Fibroblast of mammary gland (primary cell): ENCODE data around the gene GTF2IRD1.

Source experiments
- DNase-seq: peaks from one replicate; pipeline ENCODE4 v3.0.0-alpha.2; 2010; ENCODE audit warnings: low read depth
- H3K4me3 ChIP-seq: 2 replicates; pipeline ENCODE4 v1.5.1; 2011; ENCODE audit warnings: low read depth, mild to moderate bottlenecking, low read length, moderate library complexity; ENCODE audit not compliant: control insufficient read depth
- CTCF ChIP-seq: conservative IDR thresholded peaks from 2 replicates; pipeline ENCODE4 v1.5.1; 2011; ENCODE audit warnings: low read depth, low read length, inconsistent platforms; ENCODE audit not compliant: control insufficient read depth, insufficient read depth

Gene GTF2IRD1

GRCh38 chr7:74584160-74584954 lies 130.7 kb downstream of the GTF2IRD1 start:
- H3K4me3 ChIP-seq = no peak overlapping the region
- no peak for TF ChIP-seq CTCF
- DNase-seq = no peak

DNA sequence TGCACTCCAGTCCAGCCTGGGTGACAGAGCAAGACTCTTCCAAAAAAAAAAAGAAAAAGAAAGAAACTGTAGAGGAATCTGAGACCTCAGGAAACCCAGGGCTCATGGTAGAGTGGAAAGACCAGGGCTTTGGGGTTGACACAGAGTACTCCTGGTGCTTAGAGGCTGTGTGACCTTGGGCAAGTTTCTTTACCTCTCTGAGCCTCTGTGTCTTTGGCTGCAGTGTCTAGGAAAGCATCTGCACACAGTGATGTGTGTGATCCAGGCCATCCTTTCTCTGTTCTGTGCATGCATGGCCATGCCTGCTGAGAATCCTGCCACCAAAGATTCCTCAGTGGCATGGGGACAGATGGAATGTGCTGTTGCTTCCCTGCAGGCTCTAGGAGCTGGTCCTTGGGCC lies 132.1 kb downstream of the GTF2IRD1 start:
- TF ChIP-seq CTCF = no peak
- DNase-seq = no peak
- no peak overlapping the region for H3K4me3 ChIP-seq

- H3K4me3 ChIP-seq = no peak overlapping the region
- no peak for TF ChIP-seq CTCF
- peak; percentile 25 for DNase-seq
Measured at GRCh38 chr7:74586258-74587175, 132.8 kb downstream of the GTF2IRD1 start.

DNA sequence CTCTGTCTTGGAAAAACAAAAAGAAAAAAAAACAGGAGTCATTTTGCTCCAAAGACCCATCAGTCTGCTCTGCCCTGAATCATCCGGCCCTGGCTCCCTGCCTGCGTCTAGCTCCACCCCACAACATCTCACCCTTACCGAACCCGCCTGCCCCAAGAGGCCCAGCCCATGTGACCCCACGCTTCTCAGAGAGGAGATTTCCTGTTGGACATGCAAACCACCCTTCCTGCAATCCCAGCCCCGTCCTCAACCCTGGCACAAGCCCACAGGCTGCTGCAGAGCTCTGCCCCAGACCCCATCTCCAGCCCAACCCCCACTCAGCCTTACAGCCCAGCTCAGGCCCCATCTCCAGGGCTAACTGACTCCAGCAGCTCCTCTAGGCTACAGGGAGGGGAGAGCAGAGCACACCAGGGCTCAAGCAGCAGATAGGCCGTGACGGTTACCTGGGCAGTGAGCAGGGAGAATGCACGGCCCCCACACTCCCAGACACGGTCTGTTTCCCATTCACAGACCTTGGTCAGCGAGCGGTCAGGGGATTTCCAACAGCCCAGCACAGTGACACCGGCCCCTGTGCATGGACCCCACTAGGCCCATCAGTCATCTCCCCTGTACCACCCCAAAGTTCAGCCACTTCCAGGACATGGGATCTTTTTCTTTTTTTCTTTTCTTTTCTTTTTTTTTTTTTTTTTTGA lies 133.9 kb downstream of the GTF2IRD1 start:
- DNase-seq = peak; percentile 94
- no peak overlapping the region for H3K4me3 ChIP-seq
- TF ChIP-seq CTCF = no peak

DNA sequence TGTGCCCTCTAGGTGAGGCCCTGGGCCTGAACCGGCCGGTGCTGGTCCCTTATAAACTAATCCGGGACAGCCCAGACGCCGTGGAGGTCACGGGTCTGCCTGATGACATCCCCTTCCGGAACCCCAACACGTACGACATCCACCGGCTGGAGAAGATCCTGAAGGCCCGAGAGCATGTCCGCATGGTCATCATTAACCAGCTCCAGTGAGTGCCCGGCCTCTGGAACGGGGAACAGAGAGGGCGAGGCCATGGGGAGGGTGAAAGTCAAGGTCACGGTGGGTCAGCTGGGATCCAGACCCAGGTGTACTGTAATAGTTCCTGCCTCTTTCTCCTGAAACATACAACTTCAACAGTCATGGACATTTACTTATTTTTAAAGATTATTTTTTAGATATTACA lies 137.1 kb downstream of the GTF2IRD1 start:
- no peak overlapping the region for H3K4me3 ChIP-seq
- TF ChIP-seq CTCF = no peak
- DNase-seq = no peak

DNA sequence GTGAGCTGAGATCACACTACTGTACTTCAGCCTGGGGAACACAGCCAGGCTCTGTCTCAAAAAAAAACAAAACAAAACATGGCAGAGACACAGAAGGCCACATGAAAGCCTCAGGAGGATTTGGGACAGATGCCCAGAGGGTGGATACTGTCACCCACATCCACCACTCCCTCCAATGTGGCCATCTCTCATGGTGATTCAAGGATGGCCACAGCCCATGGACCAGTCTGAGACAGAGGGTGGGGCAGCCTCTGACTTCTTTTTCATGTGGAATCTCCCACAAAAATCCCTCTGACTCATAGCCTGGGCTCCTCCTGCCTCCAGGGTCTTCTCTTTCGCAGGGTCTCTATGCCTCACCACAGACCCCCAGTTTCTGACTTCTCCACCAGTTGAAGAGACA lies 144.9 kb downstream of the GTF2IRD1 start:
- TF ChIP-seq CTCF = no peak
- no peak overlapping the region for H3K4me3 ChIP-seq
- peak; percentile 79 for DNase-seq
